SK-N-SH (cell line): ENCODE results near the gene IQCE. TPM values are rescaled to one million over a fixed set of nuclear protein-coding genes. Genes with fewer than 3 reads are reported as not detected.

ENCODE experiments used
- CTCF ChIA-PET: fragments of 300-600, 350-600 bp; formaldehyde crosslinking; extraction: SDS; loops from one replicate; lab custom pipeline; 2021; lab: Yijun Ruan, JAX
- POLR2A ChIA-PET: fragments of 350-600 bp; sonication (Branson Sonifier 250); formaldehyde crosslinking; extraction: SDS; loops from one replicate; lab custom pipeline; 2020; ENCODE audit warnings: antibody characterized with exemption, inconsistent platforms; lab: Yijun Ruan, JAX
- DNase-seq: peaks from one replicate; pipeline ENCODE4 v3.0.0; 2012
- H2AFZ ChIP-seq: fragments of 200-600 bp; sonication (generic); 2 replicates; pipeline ENCODE4 v1.8.1; 2016; ENCODE audit warnings: antibody characterized with exemption, mild to moderate bottlenecking, low read depth
- H3F3A ChIP-seq: fragments of 200-600 bp; sonication (generic); replicated peaks from 2 replicates; pipeline ENCODE3; 2016; ENCODE audit warnings: antibody characterized with exemption, mild to moderate bottlenecking; ENCODE audit not compliant: insufficient read depth
- H3K27ac ChIP-seq, 2 experiments: fragments of 200-500 bp in 1 of 2; fragments of 200-600 bp in 1 of 2; sonication (Bioruptor generic) in 1 of 2; sonication (generic), shearing (Covaris generic) in 1 of 2; 2 replicates each; pipeline versions ENCODE4 v1.5.1 to v1.6.1; 2014 to 2016; ENCODE audit warnings: low read depth in 2 of 2, inconsistent platforms in 1 of 2, low read length in 1 of 2, mild to moderate bottlenecking in 1 of 2, mixed read lengths in 1 of 2
- H3K27me3 ChIP-seq: fragments of 200-600 bp; sonication (generic), shearing (Covaris generic); 2 replicates; pipeline ENCODE4 v1.6.1; 2016; ENCODE audit warnings: mixed run types; ENCODE audit not compliant: insufficient read depth
- H3K36me3 ChIP-seq, 2 experiments: fragments of 200-500 bp in 1 of 2; fragments of 200-600 bp in 1 of 2; sonication (Bioruptor generic) in 1 of 2; sonication (generic) in 1 of 2; replicated peaks in 1 of 2; 2 replicates each; pipeline versions ENCODE3 to v1.5.1; 2014 to 2016; ENCODE audit warnings: low read length in 1 of 2, mild to moderate bottlenecking in 1 of 2; ENCODE audit not compliant: insufficient read depth in 2 of 2, control insufficient read depth in 1 of 2
- H3K4me1 ChIP-seq, 2 experiments: fragments of 200-500 bp in 1 of 2; fragments of 200-600 bp in 1 of 2; sonication (Bioruptor generic) in 1 of 2; sonication (generic), shearing (Covaris generic) in 1 of 2; 2 replicates each; pipeline versions ENCODE4 v1.5.1 to v1.6.1; 2014 to 2016; ENCODE audit warnings: low read depth in 1 of 2, low read length in 1 of 2, mixed run types in 1 of 2; ENCODE audit not compliant: insufficient read depth in 2 of 2, control insufficient read depth in 1 of 2
- H3K4me2 ChIP-seq: fragments of 200-600 bp; sonication (generic), shearing (Covaris generic); 2 replicates; pipeline ENCODE4 v1.6.1; 2017; ENCODE audit warnings: mixed run types
- H3K4me3 ChIP-seq, 2 experiments: fragments of 200-500 bp in 1 of 2; fragments of 200-600 bp in 1 of 2; sonication (Bioruptor generic) in 1 of 2; sonication (generic), shearing (Covaris generic) in 1 of 2; 2 replicates each; pipeline versions ENCODE4 v1.5.1 to v1.8.1; 2014 to 2016; ENCODE audit warnings: low read depth in 2 of 2, inconsistent platforms in 1 of 2, low read length in 1 of 2, mild to moderate bottlenecking in 1 of 2, mixed read lengths in 1 of 2, moderate library complexity in 1 of 2
- H3K79me2 ChIP-seq: fragments of 200-600 bp; sonication (generic); 2 replicates; pipeline ENCODE4 v1.8.1; 2017; ENCODE audit warnings: mild to moderate bottlenecking; ENCODE audit not compliant: insufficient read depth
- H3K9ac ChIP-seq: fragments of 200-600 bp; sonication (generic); 2 replicates; pipeline ENCODE4 v1.6.1; 2017; ENCODE audit warnings: mixed run types
- H3K9me2 ChIP-seq: fragments of 200-600 bp; sonication (generic); 2 replicates; pipeline ENCODE4 v1.6.1; 2017; ENCODE audit warnings: mixed run types
- H3K9me3 ChIP-seq: fragments of 200-600 bp; sonication (generic); 2 replicates; pipeline ENCODE4 v1.6.1; 2017; ENCODE audit warnings: mixed run types, mild to moderate bottlenecking, moderate library complexity
- H4K20me1 ChIP-seq: fragments of 200-600 bp; sonication (generic); 2 replicates; pipeline ENCODE4 v1.6.1; 2017; ENCODE audit warnings: mild to moderate bottlenecking, mixed run types; ENCODE audit not compliant: insufficient read depth
- ELF1 ChIP-seq: IDR thresholded peaks from 2 replicates; pipeline ENCODE4 v1.4.0; 2012
- EP300 ChIP-seq, 2 experiments: IDR thresholded peaks; 2 replicates each; pipeline versions ENCODE4 v1.4.0 to v1.6.1; 2012; ENCODE audit warnings: borderline replicate concordance in 1 of 2, low read depth in 1 of 2, low read length in 1 of 2
- FOXJ3 ChIP-seq: sonication (generic); formaldehyde crosslinking; IDR thresholded peaks from 2 replicates; pipeline ENCODE4 v1.5.1; 2020; ENCODE audit warnings: mild to moderate bottlenecking, missing genetic modification reagents
- GATA2 ChIP-seq: sonication (generic); formaldehyde crosslinking; IDR thresholded peaks from 2 replicates; pipeline ENCODE4 v1.5.0; 2020; ENCODE audit warnings: mild to moderate bottlenecking, missing genetic modification reagents
- JUND ChIP-seq: IDR thresholded peaks from 2 replicates; pipeline ENCODE4 v1.4.0; 2012
- MXI1 ChIP-seq: IDR thresholded peaks from 2 replicates; pipeline ENCODE4 v1.6.1; 2012; ENCODE audit warnings: mild to moderate bottlenecking, low read depth, low read length, improper control_type of control experiment
- NFIC ChIP-seq: IDR thresholded peaks from 2 replicates; pipeline ENCODE4 v1.4.0; 2012; ENCODE audit warnings: borderline replicate concordance
- POLR2AphosphoS5 ChIP-seq: IDR thresholded peaks from 2 replicates; pipeline ENCODE4 v1.6.1; 2012; ENCODE audit warnings: low read depth, low read length
- RAD21 ChIP-seq: IDR thresholded peaks from 2 replicates; pipeline ENCODE4 v1.6.1; 2012; ENCODE audit warnings: mild to moderate bottlenecking, low read length
- RCOR1 ChIP-seq: fragments of 150-350 bp; IDR thresholded peaks from 2 replicates; pipeline ENCODE4 v1.6.1; 2017; ENCODE audit warnings: antibody characterized with exemption, low read length
- RFX5 ChIP-seq: IDR thresholded peaks from 2 replicates; pipeline ENCODE4 v1.6.1; 2012; ENCODE audit warnings: mild to moderate bottlenecking, improper control_type of control experiment, low read length
- RXRA ChIP-seq: IDR thresholded peaks from 2 replicates; pipeline ENCODE4 v1.4.0; 2012; ENCODE audit warnings: low read depth, mild to moderate bottlenecking, borderline replicate concordance
- TCF12 ChIP-seq: IDR thresholded peaks from 2 replicates; pipeline ENCODE4 v1.4.0; 2012
- WGBS: methylation state at CpG from one replicate; pipeline ENCODE4 v1.1.6; 2017; ENCODE audit warnings: low lambda C conversion rate; 5-methylcytosine and 5-hydroxymethylcytosine counted together
- polyA plus RNA-seq, 3 experiments: library from polyadenylated mRNA; depleted of rRNA; stranded (reverse); fragments of >200 nt; gene quantifications; 2 replicates each; pipeline ENCODE4 v1.2.3, GENCODE V29; 2012
- TF ChIP-seq, protein P1 (sequence below): IDR thresholded peaks from 2 replicates; pipeline ENCODE4 v1.4.0; 2012; ENCODE audit warnings: low read depth, borderline replicate concordance
- TF ChIP-seq, protein P2 (sequence below): IDR thresholded peaks from 2 replicates; pipeline ENCODE4 v1.4.0; 2012; ENCODE audit warnings: low read depth
- TF ChIP-seq, protein P3 (sequence below): fragments of 150-350 bp; IDR thresholded peaks from 2 replicates; pipeline ENCODE4 v1.6.1; 2017; ENCODE audit warnings: antibody characterized with exemption, low read length, low read depth, borderline replicate concordance
- TF ChIP-seq, protein P4 (sequence below): IDR thresholded peaks from 2 replicates; pipeline ENCODE4; 2012
- TF ChIP-seq, protein P5 (sequence below): IDR thresholded peaks from 2 replicates; pipeline ENCODE4 v1.6.1; 2012; ENCODE audit warnings: mild to moderate bottlenecking, low read depth, low read length, moderate library complexity
- TF ChIP-seq, protein P6 (sequence below): IDR thresholded peaks from 2 replicates; pipeline ENCODE4 v1.4.0; 2012; ENCODE audit warnings: low read depth, borderline replicate concordance

The IQCE gene
- polyA plus RNA-seq, 1 of the 3 experiments (the other 2 are of a cell fraction) = 14.4 TPM

DNA sequence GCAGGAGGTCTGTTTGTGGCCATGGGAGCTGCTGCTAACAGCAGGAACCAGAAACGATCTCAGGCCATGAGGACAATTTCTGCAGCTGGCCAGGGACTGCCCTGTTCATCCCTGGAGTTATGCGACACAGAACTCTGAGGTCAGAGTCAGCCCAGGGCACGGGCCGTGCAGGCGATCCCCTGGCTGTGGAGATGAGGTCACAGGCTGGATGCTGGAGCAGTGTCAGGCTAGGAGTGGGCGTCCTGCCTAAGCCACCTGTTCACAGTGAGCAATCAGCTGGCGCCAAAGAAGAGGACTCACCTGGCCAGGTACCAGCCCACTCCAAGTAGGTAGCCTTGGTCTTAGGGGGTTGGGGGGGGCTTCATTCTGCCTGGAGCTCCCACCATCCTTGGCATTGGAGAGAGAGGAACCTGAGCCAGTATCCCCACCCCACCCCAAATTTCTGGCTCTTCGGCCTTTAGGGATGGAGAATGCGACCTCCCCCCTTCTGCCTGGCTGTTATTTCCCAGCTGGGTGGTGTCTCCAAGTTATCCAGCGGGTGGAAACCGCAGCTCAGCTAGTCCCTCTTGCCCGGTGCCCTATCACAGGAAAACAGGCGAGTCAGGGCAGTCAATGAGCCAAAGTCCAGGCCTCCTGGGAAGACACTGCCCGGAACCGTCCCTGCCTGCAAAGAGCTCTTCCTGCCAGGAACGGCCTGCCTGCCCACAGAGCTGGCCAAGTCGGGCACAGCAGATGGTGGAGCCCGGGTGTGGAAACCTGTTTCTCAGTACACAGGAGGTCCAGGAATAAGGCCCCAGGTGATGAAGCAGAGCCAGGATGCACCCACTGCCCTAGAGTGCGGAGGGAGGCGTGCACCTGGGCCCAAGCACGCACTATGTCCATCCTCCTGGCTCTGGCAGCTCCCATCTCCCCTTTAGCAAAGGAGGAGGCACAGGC lies 71.2 kb downstream of the IQCE start:
- no peaks in the 10 kb centered on the region for H3K9me2 ChIP-seq
- H3K4me1 ChIP-seq = peaks cover 8 to 51% of the 10 kb centered on the region in 2 experiments; a peak in 2 of 4 replicates
- no peak for TF ChIP-seq RXRA
- no peak for TF ChIP-seq POLR2AphosphoS5
- no peak for TF ChIP-seq RFX5
- TF ChIP-seq, protein P1, sequence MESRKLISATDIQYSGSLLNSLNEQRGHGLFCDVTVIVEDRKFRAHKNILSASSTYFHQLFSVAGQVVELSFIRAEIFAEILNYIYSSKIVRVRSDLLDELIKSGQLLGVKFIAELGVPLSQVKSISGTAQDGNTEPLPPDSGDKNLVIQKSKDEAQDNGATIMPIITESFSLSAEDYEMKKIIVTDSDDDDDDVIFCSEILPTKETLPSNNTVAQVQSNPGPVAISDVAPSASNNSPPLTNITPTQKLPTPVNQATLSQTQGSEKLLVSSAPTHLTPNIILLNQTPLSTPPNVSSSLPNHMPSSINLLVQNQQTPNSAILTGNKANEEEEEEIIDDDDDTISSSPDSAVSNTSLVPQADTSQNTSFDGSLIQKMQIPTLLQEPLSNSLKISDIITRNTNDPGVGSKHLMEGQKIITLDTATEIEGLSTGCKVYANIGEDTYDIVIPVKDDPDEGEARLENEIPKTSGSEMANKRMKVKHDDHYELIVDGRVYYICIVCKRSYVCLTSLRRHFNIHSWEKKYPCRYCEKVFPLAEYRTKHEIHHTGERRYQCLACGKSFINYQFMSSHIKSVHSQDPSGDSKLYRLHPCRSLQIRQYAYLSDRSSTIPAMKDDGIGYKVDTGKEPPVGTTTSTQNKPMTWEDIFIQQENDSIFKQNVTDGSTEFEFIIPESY = no peak
- TF ChIP-seq MXI1 = no peak
- TF ChIP-seq, protein P2, sequence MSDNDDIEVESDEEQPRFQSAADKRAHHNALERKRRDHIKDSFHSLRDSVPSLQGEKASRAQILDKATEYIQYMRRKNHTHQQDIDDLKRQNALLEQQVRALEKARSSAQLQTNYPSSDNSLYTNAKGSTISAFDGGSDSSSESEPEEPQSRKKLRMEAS = no peak
- TF ChIP-seq FOXJ3 = no peak
- TF ChIP-seq RCOR1 = no peak
- TF ChIP-seq, protein P3, sequence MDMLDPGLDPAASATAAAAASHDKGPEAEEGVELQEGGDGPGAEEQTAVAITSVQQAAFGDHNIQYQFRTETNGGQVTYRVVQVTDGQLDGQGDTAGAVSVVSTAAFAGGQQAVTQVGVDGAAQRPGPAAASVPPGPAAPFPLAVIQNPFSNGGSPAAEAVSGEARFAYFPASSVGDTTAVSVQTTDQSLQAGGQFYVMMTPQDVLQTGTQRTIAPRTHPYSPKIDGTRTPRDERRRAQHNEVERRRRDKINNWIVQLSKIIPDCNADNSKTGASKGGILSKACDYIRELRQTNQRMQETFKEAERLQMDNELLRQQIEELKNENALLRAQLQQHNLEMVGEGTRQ = no peak
- no peak for TF ChIP-seq NFIC
- TF ChIP-seq, protein P4, sequence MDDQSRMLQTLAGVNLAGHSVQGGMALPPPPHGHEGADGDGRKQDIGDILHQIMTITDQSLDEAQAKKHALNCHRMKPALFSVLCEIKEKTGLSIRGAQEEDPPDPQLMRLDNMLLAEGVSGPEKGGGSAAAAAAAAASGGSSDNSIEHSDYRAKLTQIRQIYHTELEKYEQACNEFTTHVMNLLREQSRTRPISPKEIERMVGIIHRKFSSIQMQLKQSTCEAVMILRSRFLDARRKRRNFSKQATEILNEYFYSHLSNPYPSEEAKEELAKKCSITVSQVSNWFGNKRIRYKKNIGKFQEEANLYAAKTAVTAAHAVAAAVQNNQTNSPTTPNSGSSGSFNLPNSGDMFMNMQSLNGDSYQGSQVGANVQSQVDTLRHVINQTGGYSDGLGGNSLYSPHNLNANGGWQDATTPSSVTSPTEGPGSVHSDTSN = no peak
- no peak for TF ChIP-seq ELF1
- TF ChIP-seq EP300 (IDR thresholded peaks at IDR 0.05; ENCODE audit: borderline replicate concordance in 1 of 2, low read depth in 1 of 2, low read length in 1 of 2) = no peak
- no peak for TF ChIP-seq RAD21
- TF ChIP-seq GATA2 (CRISPR knock-in tag) = no peak
- TF ChIP-seq JUND = no peak
- TF ChIP-seq, protein P5, sequence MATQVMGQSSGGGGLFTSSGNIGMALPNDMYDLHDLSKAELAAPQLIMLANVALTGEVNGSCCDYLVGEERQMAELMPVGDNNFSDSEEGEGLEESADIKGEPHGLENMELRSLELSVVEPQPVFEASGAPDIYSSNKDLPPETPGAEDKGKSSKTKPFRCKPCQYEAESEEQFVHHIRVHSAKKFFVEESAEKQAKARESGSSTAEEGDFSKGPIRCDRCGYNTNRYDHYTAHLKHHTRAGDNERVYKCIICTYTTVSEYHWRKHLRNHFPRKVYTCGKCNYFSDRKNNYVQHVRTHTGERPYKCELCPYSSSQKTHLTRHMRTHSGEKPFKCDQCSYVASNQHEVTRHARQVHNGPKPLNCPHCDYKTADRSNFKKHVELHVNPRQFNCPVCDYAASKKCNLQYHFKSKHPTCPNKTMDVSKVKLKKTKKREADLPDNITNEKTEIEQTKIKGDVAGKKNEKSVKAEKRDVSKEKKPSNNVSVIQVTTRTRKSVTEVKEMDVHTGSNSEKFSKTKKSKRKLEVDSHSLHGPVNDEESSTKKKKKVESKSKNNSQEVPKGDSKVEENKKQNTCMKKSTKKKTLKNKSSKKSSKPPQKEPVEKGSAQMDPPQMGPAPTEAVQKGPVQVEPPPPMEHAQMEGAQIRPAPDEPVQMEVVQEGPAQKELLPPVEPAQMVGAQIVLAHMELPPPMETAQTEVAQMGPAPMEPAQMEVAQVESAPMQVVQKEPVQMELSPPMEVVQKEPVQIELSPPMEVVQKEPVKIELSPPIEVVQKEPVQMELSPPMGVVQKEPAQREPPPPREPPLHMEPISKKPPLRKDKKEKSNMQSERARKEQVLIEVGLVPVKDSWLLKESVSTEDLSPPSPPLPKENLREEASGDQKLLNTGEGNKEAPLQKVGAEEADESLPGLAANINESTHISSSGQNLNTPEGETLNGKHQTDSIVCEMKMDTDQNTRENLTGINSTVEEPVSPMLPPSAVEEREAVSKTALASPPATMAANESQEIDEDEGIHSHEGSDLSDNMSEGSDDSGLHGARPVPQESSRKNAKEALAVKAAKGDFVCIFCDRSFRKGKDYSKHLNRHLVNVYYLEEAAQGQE = no peak
- TF ChIP-seq TCF12 = no peak
- TF ChIP-seq, protein P6, sequence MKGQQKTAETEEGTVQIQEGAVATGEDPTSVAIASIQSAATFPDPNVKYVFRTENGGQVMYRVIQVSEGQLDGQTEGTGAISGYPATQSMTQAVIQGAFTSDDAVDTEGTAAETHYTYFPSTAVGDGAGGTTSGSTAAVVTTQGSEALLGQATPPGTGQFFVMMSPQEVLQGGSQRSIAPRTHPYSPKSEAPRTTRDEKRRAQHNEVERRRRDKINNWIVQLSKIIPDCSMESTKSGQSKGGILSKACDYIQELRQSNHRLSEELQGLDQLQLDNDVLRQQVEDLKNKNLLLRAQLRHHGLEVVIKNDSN = no peak
- peaks cover 33% of the 10 kb centered on the region for H3F3A ChIP-seq
- H3K36me3 ChIP-seq = peaks cover 0 to 1% of the 10 kb centered on the region in 2 experiments
- H3K9ac ChIP-seq = no peak overlapping the region
- H3K4me3 ChIP-seq = no peak overlapping the region
- H3K79me2 ChIP-seq = peaks cover 31% of the 10 kb centered on the region
- H3K9me3 ChIP-seq = no peaks in the 10 kb centered on the region
- no peak overlapping the region for H2AFZ ChIP-seq
- peaks cover 23% of the 10 kb centered on the region for H4K20me1 ChIP-seq
- no peak for DNase-seq
- no peaks in the 10 kb centered on the region for H3K27me3 ChIP-seq
- WGBS = 73% methylated on average over 20 of the region's 21 CpGs
- H3K4me2 ChIP-seq = no peak overlapping the region
- ChIA-PET POLR2A (interaction anchor here (0.9 to 1.3 kb wide), 4 partner anchors 9 to 24 kb away, joined by 3 to 5 read pairs (median 3); no protein-coding TSS in a partner anchor), CTCF (interaction anchor here (0.8 to 10.4 kb wide), 10 partner anchors 9 to 161 kb away, joined by 3 to 54 read pairs (median 3); no protein-coding TSS in a partner anchor)
- H3K27ac ChIP-seq = peak overlapping the region in 1 of 2 experiments; percentile 0; a peak in 1 of 4 replicates
